Measurements from ENCODE around the gene MRPL27.

- TF ChIP-seq CTCF (IDR thresholded peaks at IDR 0.05; ENCODE audit: low read depth, low read length) (peak; percentile 79), EZH2phosphoT487 (IDR thresholded peaks at IDR 0.05; ENCODE audit: low read depth) (no peak)
Measured at GRCh38 chr17:50397111-50397918, 24.3 kb upstream of the MRPL27 start, which contains the start of gene LRRC59.
